Mesendoderm (in vitro differentiated cells): Measurements from ENCODE around the gene KANSL1L.
A peak's percentile ranks its signal among the peaks of the same experiment; 100 is the strongest.

ENCODE experiments used
- DNase-seq: peaks from one replicate; pipeline ENCODE4 v3.0.0; 2013
- H2AK5ac ChIP-seq: 2 replicates; pipeline ENCODE4 v1.6.1; 2013; ENCODE audit warnings: low read length, inconsistent platforms
- H2BK120ac ChIP-seq: 2 replicates; pipeline ENCODE4 v1.6.1; 2013; ENCODE audit warnings: low read depth, mild to moderate bottlenecking, low read length, moderate library complexity, mixed read lengths
- H2BK15ac ChIP-seq: replicated peaks from 2 replicates; pipeline ENCODE4 v1.6.1; 2013; ENCODE audit warnings: low read depth, mild to moderate bottlenecking, moderate library complexity
- H2BK5ac ChIP-seq: 2 replicates; pipeline ENCODE4 v1.6.1; 2013; ENCODE audit warnings: low read length, inconsistent platforms
- H3K18ac ChIP-seq: 2 replicates; pipeline ENCODE4 v1.6.1; 2013; ENCODE audit warnings: mild to moderate bottlenecking, low read length, mixed read lengths
- H3K23ac ChIP-seq: one replicate; pipeline ENCODE4 v1.6.1; 2013; ENCODE audit warnings: low read length
- H3K27ac ChIP-seq: 2 replicates; pipeline ENCODE4 v1.5.1; 2013; ENCODE audit warnings: low read depth, mild to moderate bottlenecking, inconsistent platforms, low read length, moderate library complexity
- H3K27me3 ChIP-seq: 2 replicates; pipeline ENCODE4 v1.6.1; 2013; ENCODE audit warnings: low read length, control low read depth, mild to moderate bottlenecking, inconsistent platforms; ENCODE audit not compliant: insufficient read depth, poor library complexity
- H3K36me3 ChIP-seq: 2 replicates; pipeline ENCODE4 v1.6.1; 2013; ENCODE audit warnings: low read length, inconsistent platforms; ENCODE audit not compliant: control insufficient read depth, insufficient read depth
- H3K4ac ChIP-seq: one replicate; pipeline ENCODE4 v1.6.1; 2013; ENCODE audit warnings: low read depth, mild to moderate bottlenecking, low read length, moderate library complexity
- H3K4me1 ChIP-seq: 2 replicates; pipeline ENCODE4 v1.6.1; 2013; ENCODE audit warnings: low read depth, low read length, inconsistent platforms; ENCODE audit not compliant: control insufficient read depth
- H3K4me2 ChIP-seq: 2 replicates; pipeline ENCODE4 v1.6.1; 2013; ENCODE audit warnings: low read length
- H3K4me3 ChIP-seq: 2 replicates; pipeline ENCODE4 v1.5.1; 2013; ENCODE audit warnings: mild to moderate bottlenecking, low read length
- H3K56ac ChIP-seq: one replicate; pipeline ENCODE4 v1.6.1; 2013; ENCODE audit warnings: low read length
- H3K79me1 ChIP-seq: 2 replicates; pipeline ENCODE4 v1.6.1; 2013; ENCODE audit warnings: low read length, inconsistent platforms
- H3K79me2 ChIP-seq: 2 replicates; pipeline ENCODE4 v1.6.1; 2013; ENCODE audit warnings: mild to moderate bottlenecking, low read length; ENCODE audit not compliant: control insufficient read depth, insufficient read depth
- H3K9ac ChIP-seq: 2 replicates; pipeline ENCODE4 v1.6.1; 2013; ENCODE audit warnings: low read length, inconsistent platforms
- H4K5ac ChIP-seq: one replicate; pipeline ENCODE4 v1.6.1; 2013; ENCODE audit warnings: low read length
- H4K8ac ChIP-seq: one replicate; pipeline ENCODE4 v1.6.1; 2013; ENCODE audit warnings: low read depth, mild to moderate bottlenecking, control low read depth, low read length, moderate library complexity
- WGBS: extraction: QIAGEN DNeasy Blood & Tissue Kit; methylation state at CpG from one replicate; pipeline ENCODE4 v1.1.7; 2013; ENCODE audit warnings: low lambda C conversion rate, missing lambda C conversion rate; ENCODE audit not compliant: insufficient coverage; ENCODE audit errors: extremely low coverage; 5-methylcytosine and 5-hydroxymethylcytosine counted together

KANSL1L gene

GRCh38 chr2:210034087-210034683 lies 137.0 kb downstream of the KANSL1L start:
- Histone ChIP-seq H3K56ac (no peak overlapping the region), H3K36me3 (no peaks in the 10 kb centered on the region), H3K4ac (no peak overlapping the region), H2BK5ac (no peak overlapping the region), H3K4me2 (no peak overlapping the region), H3K4me3 (no peak overlapping the region), H3K9ac (no peak overlapping the region), H4K8ac (no peak overlapping the region), H2AK5ac (no peak overlapping the region), H3K4me1 (no peaks in the 10 kb centered on the region), H3K18ac (no peak overlapping the region), H4K5ac (no peak overlapping the region), H3K79me1 (no peaks in the 10 kb centered on the region), H2BK120ac (no peak overlapping the region), H3K23ac (no peak overlapping the region), H3K27me3 (no peaks in the 10 kb centered on the region), H3K27ac (no peak overlapping the region), H3K79me2 (no peaks in the 10 kb centered on the region), H2BK15ac (no peak overlapping the region)
- no CpG with 5 or more reads among the region's 2 CpGs for WGBS
- DNase-seq = no peak

GRCh38 chr2:210028178-210028577 lies 143.0 kb downstream of the KANSL1L start:
- no peak overlapping the region for H3K4ac ChIP-seq
- H4K8ac ChIP-seq = no peak overlapping the region
- no CpG with 5 or more reads among the region's 2 CpGs for WGBS
- H3K79me1 ChIP-seq = no peaks in the 10 kb centered on the region
- H3K79me2 ChIP-seq = no peaks in the 10 kb centered on the region
- H2BK15ac ChIP-seq = no peak overlapping the region
- H2BK120ac ChIP-seq = no peak overlapping the region
- H4K5ac ChIP-seq = no peak overlapping the region
- H3K4me2 ChIP-seq = no peak overlapping the region
- H3K9ac ChIP-seq = no peak overlapping the region
- no peak overlapping the region for H2AK5ac ChIP-seq
- H2BK5ac ChIP-seq = no peak overlapping the region
- H3K56ac ChIP-seq = no peak overlapping the region
- no peak overlapping the region for H3K4me3 ChIP-seq
- no peaks in the 10 kb centered on the region for H3K27me3 ChIP-seq
- no peak overlapping the region for H3K27ac ChIP-seq
- no peak overlapping the region for H3K18ac ChIP-seq
- H3K23ac ChIP-seq = no peak overlapping the region
- DNase-seq = no peak
- H3K36me3 ChIP-seq = no peaks in the 10 kb centered on the region
- no peaks in the 10 kb centered on the region for H3K4me1 ChIP-seq

- no peak overlapping the region for H3K27ac ChIP-seq
- no peak overlapping the region for H2BK5ac ChIP-seq
- no peak overlapping the region for H3K4me3 ChIP-seq
- H3K36me3 ChIP-seq = no peaks in the 10 kb centered on the region
- H3K9ac ChIP-seq = no peak overlapping the region
- DNase-seq = no peak
- H3K23ac ChIP-seq = no peak overlapping the region
- no peak overlapping the region for H4K8ac ChIP-seq
- no peak overlapping the region for H3K4me2 ChIP-seq
- H3K56ac ChIP-seq = no peak overlapping the region
- H3K4me1 ChIP-seq = no peaks in the 10 kb centered on the region
- H3K4ac ChIP-seq = no peak overlapping the region
- H3K27me3 ChIP-seq = no peaks in the 10 kb centered on the region
- H3K18ac ChIP-seq = no peak overlapping the region
- no CpG with 5 or more reads among the region's 2 CpGs for WGBS
- no peak overlapping the region for H4K5ac ChIP-seq
- H2AK5ac ChIP-seq = no peak overlapping the region
- H2BK15ac ChIP-seq = no peak overlapping the region
- H3K79me1 ChIP-seq = no peaks in the 10 kb centered on the region
- H2BK120ac ChIP-seq = no peak overlapping the region
- no peaks in the 10 kb centered on the region for H3K79me2 ChIP-seq
Measured at GRCh38 chr2:210027608-210028007, 143.6 kb downstream of the KANSL1L start.

- H3K4me1 ChIP-seq = no peaks in the 10 kb centered on the region
- no peaks in the 10 kb centered on the region for H3K36me3 ChIP-seq
- no peak overlapping the region for H3K23ac ChIP-seq
- H3K9ac ChIP-seq = no peak overlapping the region
- H2AK5ac ChIP-seq = no peak overlapping the region
- H3K4me3 ChIP-seq = no peak overlapping the region
- no peak overlapping the region for H2BK15ac ChIP-seq
- H2BK120ac ChIP-seq = no peak overlapping the region
- H3K56ac ChIP-seq = no peak overlapping the region
- no CpG with 5 or more reads among the region's 3 CpGs for WGBS
- no peak overlapping the region for H2BK5ac ChIP-seq
- H3K4ac ChIP-seq = no peak overlapping the region
- no peaks in the 10 kb centered on the region for H3K79me2 ChIP-seq
- no peak overlapping the region for H4K5ac ChIP-seq
- H3K27ac ChIP-seq = no peak overlapping the region
- no peak overlapping the region for H3K4me2 ChIP-seq
- DNase-seq = no peak
- H3K79me1 ChIP-seq = no peaks in the 10 kb centered on the region
- no peak overlapping the region for H4K8ac ChIP-seq
- no peaks in the 10 kb centered on the region for H3K27me3 ChIP-seq
- H3K18ac ChIP-seq = no peak overlapping the region
Measured at GRCh38 chr2:210022824-210023223, 148.4 kb downstream of the KANSL1L start.

GRCh38 chr2:210020138-210020537 lies 151.1 kb downstream of the KANSL1L start:
- Histone ChIP-seq H2BK5ac (no peak overlapping the region), H2BK120ac (no peak overlapping the region), H3K9ac (no peak overlapping the region), H3K4me3 (no peak overlapping the region), H3K56ac (no peak overlapping the region), H2BK15ac (no peak overlapping the region), H3K27me3 (no peaks in the 10 kb centered on the region), H4K5ac (no peak overlapping the region), H4K8ac (no peak overlapping the region), H2AK5ac (no peak overlapping the region), H3K27ac (no peak overlapping the region), H3K4me2 (no peak overlapping the region), H3K79me1 (peaks cover 3% of the 10 kb centered on the region), H3K18ac (no peak overlapping the region), H3K4ac (no peak overlapping the region), H3K4me1 (no peaks in the 10 kb centered on the region), H3K23ac (no peak overlapping the region), H3K79me2 (peaks cover 1% of the 10 kb centered on the region), H3K36me3 (peaks cover 1% of the 10 kb centered on the region)
- no peak for DNase-seq
- WGBS = no CpG with 5 or more reads among the region's 1 CpG

- WGBS = no CpG with 5 or more reads among the region's 3 CpGs
- Histone ChIP-seq H2BK15ac (no peak overlapping the region), H3K9ac (no peak overlapping the region), H4K5ac (no peak overlapping the region), H3K23ac (no peak overlapping the region), H3K79me2 (peaks cover 59% of the 10 kb centered on the region), H3K4me1 (no peaks in the 10 kb centered on the region), H4K8ac (no peak overlapping the region), H3K4me3 (no peak overlapping the region), H3K4me2 (no peak overlapping the region), H3K36me3 (no peaks in the 10 kb centered on the region), H3K79me1 (peaks cover 11% of the 10 kb centered on the region), H3K18ac (no peak overlapping the region), H3K27me3 (no peaks in the 10 kb centered on the region), H2BK5ac (no peak overlapping the region), H3K27ac (no peak overlapping the region), H3K56ac (no peak overlapping the region), H3K4ac (no peak overlapping the region), H2AK5ac (no peak overlapping the region), H2BK120ac (no peak overlapping the region)
- peak; percentile 27 for DNase-seq
Measured at GRCh38 chr2:210009896-210010295, 161.3 kb downstream of the KANSL1L start.
